ENCODE measurements around the gene METTL9.

DNA sequence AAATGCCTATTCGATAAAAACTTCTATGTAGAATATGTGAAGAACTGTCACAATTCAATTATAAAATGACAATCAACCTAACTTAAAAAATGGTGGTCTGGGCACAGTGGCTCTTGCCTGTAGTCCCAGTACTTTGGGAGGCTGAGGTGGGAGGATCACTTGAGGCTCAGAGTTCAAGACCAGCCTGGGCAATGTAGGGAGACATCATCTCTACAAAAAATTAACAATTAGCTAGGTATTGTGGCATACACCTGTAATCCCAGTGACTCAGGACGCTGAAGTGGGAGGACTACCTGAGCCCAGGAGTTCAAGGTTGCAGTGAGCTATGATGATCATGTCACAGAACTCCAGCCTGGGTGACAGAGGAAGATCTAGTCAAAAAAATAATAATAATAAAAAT lies 18.6 kb upstream of the METTL9 start:
- no peak for TF ChIP-seq KDM5B (IDR thresholded peaks at IDR 0.05; ENCODE audit: insufficient replicate concordance, low read depth, low read length)
- TF ChIP-seq, protein P1, sequence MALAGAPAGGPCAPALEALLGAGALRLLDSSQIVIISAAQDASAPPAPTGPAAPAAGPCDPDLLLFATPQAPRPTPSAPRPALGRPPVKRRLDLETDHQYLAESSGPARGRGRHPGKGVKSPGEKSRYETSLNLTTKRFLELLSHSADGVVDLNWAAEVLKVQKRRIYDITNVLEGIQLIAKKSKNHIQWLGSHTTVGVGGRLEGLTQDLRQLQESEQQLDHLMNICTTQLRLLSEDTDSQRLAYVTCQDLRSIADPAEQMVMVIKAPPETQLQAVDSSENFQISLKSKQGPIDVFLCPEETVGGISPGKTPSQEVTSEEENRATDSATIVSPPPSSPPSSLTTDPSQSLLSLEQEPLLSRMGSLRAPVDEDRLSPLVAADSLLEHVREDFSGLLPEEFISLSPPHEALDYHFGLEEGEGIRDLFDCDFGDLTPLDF (CRISPR knock-in tag; IDR thresholded peaks at IDR 0.05), result no peak
- TF ChIP-seq, protein P2, sequence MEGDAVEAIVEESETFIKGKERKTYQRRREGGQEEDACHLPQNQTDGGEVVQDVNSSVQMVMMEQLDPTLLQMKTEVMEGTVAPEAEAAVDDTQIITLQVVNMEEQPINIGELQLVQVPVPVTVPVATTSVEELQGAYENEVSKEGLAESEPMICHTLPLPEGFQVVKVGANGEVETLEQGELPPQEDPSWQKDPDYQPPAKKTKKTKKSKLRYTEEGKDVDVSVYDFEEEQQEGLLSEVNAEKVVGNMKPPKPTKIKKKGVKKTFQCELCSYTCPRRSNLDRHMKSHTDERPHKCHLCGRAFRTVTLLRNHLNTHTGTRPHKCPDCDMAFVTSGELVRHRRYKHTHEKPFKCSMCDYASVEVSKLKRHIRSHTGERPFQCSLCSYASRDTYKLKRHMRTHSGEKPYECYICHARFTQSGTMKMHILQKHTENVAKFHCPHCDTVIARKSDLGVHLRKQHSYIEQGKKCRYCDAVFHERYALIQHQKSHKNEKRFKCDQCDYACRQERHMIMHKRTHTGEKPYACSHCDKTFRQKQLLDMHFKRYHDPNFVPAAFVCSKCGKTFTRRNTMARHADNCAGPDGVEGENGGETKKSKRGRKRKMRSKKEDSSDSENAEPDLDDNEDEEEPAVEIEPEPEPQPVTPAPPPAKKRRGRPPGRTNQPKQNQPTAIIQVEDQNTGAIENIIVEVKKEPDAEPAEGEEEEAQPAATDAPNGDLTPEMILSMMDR (IDR thresholded peaks at IDR 0.05 in 2 of 3, conservative IDR thresholded peaks at IDR 0.05 in 1 of 3; ENCODE audit: insufficient read depth in 2 of 3, low read depth in 1 of 3, low read length in 3 of 3), result no peak
- TF ChIP-seq, protein P3, sequence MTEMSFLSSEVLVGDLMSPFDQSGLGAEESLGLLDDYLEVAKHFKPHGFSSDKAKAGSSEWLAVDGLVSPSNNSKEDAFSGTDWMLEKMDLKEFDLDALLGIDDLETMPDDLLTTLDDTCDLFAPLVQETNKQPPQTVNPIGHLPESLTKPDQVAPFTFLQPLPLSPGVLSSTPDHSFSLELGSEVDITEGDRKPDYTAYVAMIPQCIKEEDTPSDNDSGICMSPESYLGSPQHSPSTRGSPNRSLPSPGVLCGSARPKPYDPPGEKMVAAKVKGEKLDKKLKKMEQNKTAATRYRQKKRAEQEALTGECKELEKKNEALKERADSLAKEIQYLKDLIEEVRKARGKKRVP (CRISPR knock-in tag; IDR thresholded peaks at IDR 0.05), result no peak
- TF ChIP-seq HNRNPLL (IDR thresholded peaks at IDR 0.05; ENCODE audit: low read depth, low read length, poor library complexity, severe bottlenecking), result no peak
- TF ChIP-seq, protein P4, sequence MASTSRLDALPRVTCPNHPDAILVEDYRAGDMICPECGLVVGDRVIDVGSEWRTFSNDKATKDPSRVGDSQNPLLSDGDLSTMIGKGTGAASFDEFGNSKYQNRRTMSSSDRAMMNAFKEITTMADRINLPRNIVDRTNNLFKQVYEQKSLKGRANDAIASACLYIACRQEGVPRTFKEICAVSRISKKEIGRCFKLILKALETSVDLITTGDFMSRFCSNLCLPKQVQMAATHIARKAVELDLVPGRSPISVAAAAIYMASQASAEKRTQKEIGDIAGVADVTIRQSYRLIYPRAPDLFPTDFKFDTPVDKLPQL (IDR thresholded peaks at IDR 0.05; ENCODE audit: extremely low read depth, insufficient read length), result no peak
- TF ChIP-seq ZNF586 (CRISPR knock-in tag; conservative IDR thresholded peaks at IDR 0.05), result no peak
- TF ChIP-seq EZH2 (IDR thresholded peaks at IDR 0.05; ENCODE audit: borderline replicate concordance, low read depth, low read length), result no peak
- no peak for TF ChIP-seq ZNF785 (CRISPR knock-in tag; IDR thresholded peaks at IDR 0.05)
- TF ChIP-seq TEAD2 (tag; IDR thresholded peaks at IDR 0.05), result no peak
- TF ChIP-seq NR4A1 (CRISPR knock-in tag; IDR thresholded peaks at IDR 0.05), result no peak
- TF ChIP-seq NR4A1 (tag; IDR thresholded peaks at IDR 0.05), result no peak
- no peak for TF ChIP-seq TAF7 (tag; IDR thresholded peaks at IDR 0.05)
- TF ChIP-seq, protein P5, sequence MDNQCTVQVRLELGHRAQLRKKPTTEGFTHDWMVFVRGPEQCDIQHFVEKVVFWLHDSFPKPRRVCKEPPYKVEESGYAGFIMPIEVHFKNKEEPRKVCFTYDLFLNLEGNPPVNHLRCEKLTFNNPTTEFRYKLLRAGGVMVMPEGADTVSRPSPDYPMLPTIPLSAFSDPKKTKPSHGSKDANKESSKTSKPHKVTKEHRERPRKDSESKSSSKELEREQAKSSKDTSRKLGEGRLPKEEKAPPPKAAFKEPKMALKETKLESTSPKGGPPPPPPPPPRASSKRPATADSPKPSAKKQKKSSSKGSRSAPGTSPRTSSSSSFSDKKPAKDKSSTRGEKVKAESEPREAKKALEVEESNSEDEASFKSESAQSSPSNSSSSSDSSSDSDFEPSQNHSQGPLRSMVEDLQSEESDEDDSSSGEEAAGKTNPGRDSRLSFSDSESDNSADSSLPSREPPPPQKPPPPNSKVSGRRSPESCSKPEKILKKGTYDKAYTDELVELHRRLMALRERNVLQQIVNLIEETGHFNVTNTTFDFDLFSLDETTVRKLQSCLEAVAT (IDR thresholded peaks at IDR 0.05), result no peak

Data from K562 (cell line).